H1 (cell line): Measurements from ENCODE around the gene PHTF2. TPM values are rescaled to one million over a fixed set of nuclear protein-coding genes. Genes with fewer than 3 reads are reported as not detected.
A peak's percentile ranks its signal among the peaks of the same experiment; 100 is the strongest.
"Not testable (repeated sequence)": the region's sequence is repeated elsewhere in the genome, so short reads cannot be mapped to it uniquely, and the experiment has no call there.

ENCODE experiments used
- CTCF ChIA-PET: fragments of 300-600 bp; sonication (Branson Sonifier 250); formaldehyde crosslinking; loops from one replicate; lab custom pipeline; 2021; ENCODE audit not compliant: partially characterized antibody; lab: Charles Lee
- POLR2A ChIA-PET: fragments of 300-600 bp; sonication (Branson Sonifier 250); formaldehyde crosslinking; loops from one replicate; lab custom pipeline; 2021; ENCODE audit warnings: inconsistent platforms; ENCODE audit not compliant: partially characterized antibody; lab: Charles Lee
- DNase-seq, 2 experiments: peaks; one replicate each; pipeline versions ENCODE4 v3.0.0 to v3.0.0-alpha.2; 2010 to 2022; ENCODE audit warnings: low spot score in 2 of 2, low read depth in 1 of 2, mixed read lengths in 1 of 2
- FAIRE-seq: peaks from 2 replicates; lab custom pipeline; 2011; peaks lifted over from hg19 to GRCh38; lab: Jason Lieb, UNC
- H2AFZ ChIP-seq: 2 replicates; pipeline ENCODE4 v1.8.1; 2012; ENCODE audit warnings: low read length, inconsistent platforms
- H2AK5ac ChIP-seq: 2 replicates; pipeline ENCODE4 v1.6.1; 2013; ENCODE audit warnings: low read depth, low read length
- H2BK120ac ChIP-seq: replicated peaks from 2 replicates; pipeline ENCODE3; 2013; ENCODE audit warnings: low read depth, low read length, inconsistent platforms
- H2BK12ac ChIP-seq: 2 replicates; pipeline ENCODE4 v1.6.1; 2013; ENCODE audit warnings: low read depth, low read length
- H2BK15ac ChIP-seq: 2 replicates; pipeline ENCODE4 v1.6.1; 2013; ENCODE audit warnings: low read length
- H2BK20ac ChIP-seq: 2 replicates; pipeline ENCODE4 v1.6.1; 2013; ENCODE audit warnings: low read length
- H2BK5ac ChIP-seq: 2 replicates; pipeline ENCODE4 v1.6.1; 2013; ENCODE audit warnings: low read depth, low read length
- H3K14ac ChIP-seq: 2 replicates; pipeline ENCODE4 v1.6.1; 2013; ENCODE audit warnings: inconsistent platforms; ENCODE audit not compliant: insufficient read length
- H3K18ac ChIP-seq: 2 replicates; pipeline ENCODE4 v1.6.1; 2013; ENCODE audit warnings: low read length; ENCODE audit errors: extremely low read depth
- H3K23ac ChIP-seq: 2 replicates; pipeline ENCODE4 v1.6.1; 2013; ENCODE audit warnings: inconsistent platforms; ENCODE audit not compliant: insufficient read length
- H3K23me2 ChIP-seq: 2 replicates; pipeline ENCODE4 v1.6.1; 2013; ENCODE audit warnings: low read depth, low read length
- H3K27ac ChIP-seq: 2 replicates; pipeline ENCODE4 v1.6.1; 2011; ENCODE audit warnings: low read depth, low read length, inconsistent platforms
- H3K27me3 ChIP-seq, 4 experiments: replicated peaks in 1 of 4; 1 replicate in 1 of 4; 2 replicates in 3 of 4; pipeline versions ENCODE4 v1.6.1 to v1.8.1; 2011 to 2013; ENCODE audit warnings: low read length in 3 of 4, mild to moderate bottlenecking in 3 of 4, inconsistent platforms in 2 of 4, mixed read lengths in 2 of 4, moderate library complexity in 1 of 4; ENCODE audit not compliant: control insufficient read depth in 3 of 4, insufficient read depth in 3 of 4; ENCODE audit errors: extremely low read depth in 1 of 4
- H3K36me3 ChIP-seq, 4 experiments: 2 replicates each; pipeline versions ENCODE4 v1.6.1 to v1.8.1; 2011 to 2013; ENCODE audit warnings: mild to moderate bottlenecking in 4 of 4, low read length in 3 of 4, moderate library complexity in 2 of 4, control low read depth in 1 of 4, inconsistent platforms in 1 of 4; ENCODE audit not compliant: insufficient read depth in 4 of 4, control insufficient read depth in 2 of 4
- H3K4ac ChIP-seq: replicated peaks from 2 replicates; pipeline ENCODE3; 2013; ENCODE audit warnings: low read length, low read depth, mixed read lengths, inconsistent platforms; ENCODE audit not compliant: insufficient read length
- H3K4me1 ChIP-seq, 4 experiments: replicated peaks in 1 of 4; 1 replicate in 1 of 4; 2 replicates in 3 of 4; pipeline versions ENCODE4 v1.6.1 to v1.8.1; 2011 to 2013; ENCODE audit warnings: low read length in 3 of 4, inconsistent platforms in 2 of 4, mixed read lengths in 1 of 4; ENCODE audit not compliant: insufficient read depth in 4 of 4, control insufficient read depth in 3 of 4
- H3K4me2 ChIP-seq, 2 experiments: 2 replicates each; pipeline versions ENCODE4 v1.6.1 to v1.8.1; 2011 to 2013; ENCODE audit warnings: low read depth in 2 of 2, low read length in 2 of 2, control low read depth in 1 of 2, inconsistent platforms in 1 of 2, mild to moderate bottlenecking in 1 of 2; ENCODE audit not compliant: insufficient read depth in 1 of 2
- H3K4me3 ChIP-seq, 4 experiments: fragments of 200-600, 300-600 bp in 1 of 4; sonication (generic), shearing (Covaris generic), sonication (Bioruptor Twin) in 1 of 4; 2 replicates each; pipeline versions ENCODE4 v1.5.1 to v1.8.1; 2011 to 2016; ENCODE audit warnings: low read length in 4 of 4, low read depth in 3 of 4, control low read depth in 2 of 4, inconsistent platforms in 2 of 4, mild to moderate bottlenecking in 2 of 4, mixed read lengths in 1 of 4, moderate library complexity in 1 of 4; ENCODE audit not compliant: insufficient read depth in 2 of 4; ENCODE audit errors: extremely low read depth in 1 of 4
- H3K56ac ChIP-seq: replicated peaks from 2 replicates; pipeline ENCODE3; 2013; ENCODE audit warnings: low read depth, mild to moderate bottlenecking, mixed read lengths, low read length, inconsistent platforms; ENCODE audit not compliant: insufficient read length
- H3K79me1 ChIP-seq: 2 replicates; pipeline ENCODE4 v1.6.1; 2013; ENCODE audit warnings: low read depth, low read length, control low read depth
- H3K79me2 ChIP-seq, 2 experiments: 2 replicates each; pipeline versions ENCODE4 v1.6.1 to v1.8.1; 2012 to 2013; ENCODE audit warnings: low read length in 2 of 2, mild to moderate bottlenecking in 2 of 2, inconsistent platforms in 1 of 2; ENCODE audit not compliant: insufficient read depth in 2 of 2, control insufficient read depth in 1 of 2
- H3K9ac ChIP-seq, 4 experiments: replicated peaks in 1 of 4; 1 replicate in 1 of 4; 2 replicates in 3 of 4; pipeline versions ENCODE4 v1.6.1 to v1.8.1; 2011 to 2013; ENCODE audit warnings: low read depth in 3 of 4, low read length in 3 of 4, control low read depth in 2 of 4, mild to moderate bottlenecking in 2 of 4, moderate library complexity in 2 of 4, inconsistent platforms in 1 of 4; ENCODE audit errors: extremely low read depth in 1 of 4
- H3K9me3 ChIP-seq, 2 experiments: 2 replicates each; pipeline versions ENCODE4 v1.6.1 to v1.8.1; 2012 to 2013; ENCODE audit warnings: mild to moderate bottlenecking in 2 of 2, moderate library complexity in 2 of 2, control low read depth in 1 of 2, inconsistent platforms in 1 of 2, low read depth in 1 of 2, low read length in 1 of 2, mixed read lengths in 1 of 2; ENCODE audit not compliant: insufficient read depth in 2 of 2
- H4K20me1 ChIP-seq, 2 experiments: replicated peaks in 1 of 2; 2 replicates each; pipeline versions ENCODE3 to v1.8.1; 2011 to 2013; ENCODE audit warnings: inconsistent platforms in 2 of 2, low read length in 2 of 2, mild to moderate bottlenecking in 1 of 2; ENCODE audit not compliant: insufficient read depth in 2 of 2, control insufficient read depth in 1 of 2
- H4K5ac ChIP-seq: 2 replicates; pipeline ENCODE4 v1.6.1; 2013; ENCODE audit warnings: low read length, low read depth, mixed read lengths, inconsistent platforms; ENCODE audit not compliant: insufficient read length
- H4K8ac ChIP-seq: 2 replicates; pipeline ENCODE4 v1.8.0; 2013; ENCODE audit warnings: mild to moderate bottlenecking, moderate library complexity, low read length, inconsistent platforms; ENCODE audit not compliant: insufficient read depth; ENCODE audit errors: extremely low read depth
- H4K91ac ChIP-seq: replicated peaks from 2 replicates; pipeline ENCODE3; 2013; ENCODE audit warnings: low read length, mixed read lengths, inconsistent platforms; ENCODE audit not compliant: insufficient read length
- NANOG ChIP-seq: IDR thresholded peaks from 2 replicates; pipeline ENCODE4 v1.6.1; 2011; ENCODE audit warnings: low read length, low read depth, mild to moderate bottlenecking, inconsistent platforms; ENCODE audit not compliant: insufficient read depth, poor library complexity, severe bottlenecking
- WGBS, 2 experiments: shearing (Covaris generic) in 1 of 2; methylation state at CpG; one replicate each; pipeline versions ENCODE4 v1.1.6 to v1.1.7; 2013 to 2015; ENCODE audit warnings: low lambda C conversion rate in 2 of 2, mixed read lengths in 2 of 2, inconsistent platforms in 1 of 2, low coverage in 1 of 2, missing lambda C conversion rate in 1 of 2; ENCODE audit not compliant: insufficient replicate concordance in 2 of 2, insufficient coverage in 1 of 2, insufficient read length in 1 of 2; ENCODE audit errors: extremely low coverage in 1 of 2, missing lambda C conversion rate in 1 of 2; 5-methylcytosine and 5-hydroxymethylcytosine counted together
- polyA plus RNA-seq, 7 experiments: library from polyadenylated mRNA; depleted of rRNA in 3 of 7; stranded (reverse) in 5 of 7; unstranded in 2 of 7; fragments of >200 nt in 5 of 7; fragments of 200-250 nt in 2 of 7; gene quantifications; 1 replicate in 5 of 7; 2 replicates in 1 of 7; 4 replicates in 1 of 7; pipeline versions ENCODE4 v1.2.1 to v1.2.3, GENCODE V29; 2011 to 2013; ENCODE audit warnings: missing spikeins in 2 of 7, mixed read lengths in 2 of 7
- total RNA-seq: library from RNA; stranded (reverse); fragmentation: NEBNext Ultra II Directional; extraction: Animal tissue kit (Norgen Biotek cat#: 25700); gene quantifications from 2 replicates; pipeline ENCODE4 v1.2.1, GENCODE V29; 2021

PHTF2 gene
- total and polyA plus RNA-seq, 2 of the 8 experiments (the other 6 are each of a cell fraction or from before 2014, with no cell fraction given): 9.0 to 25.4 TPM

DNA sequence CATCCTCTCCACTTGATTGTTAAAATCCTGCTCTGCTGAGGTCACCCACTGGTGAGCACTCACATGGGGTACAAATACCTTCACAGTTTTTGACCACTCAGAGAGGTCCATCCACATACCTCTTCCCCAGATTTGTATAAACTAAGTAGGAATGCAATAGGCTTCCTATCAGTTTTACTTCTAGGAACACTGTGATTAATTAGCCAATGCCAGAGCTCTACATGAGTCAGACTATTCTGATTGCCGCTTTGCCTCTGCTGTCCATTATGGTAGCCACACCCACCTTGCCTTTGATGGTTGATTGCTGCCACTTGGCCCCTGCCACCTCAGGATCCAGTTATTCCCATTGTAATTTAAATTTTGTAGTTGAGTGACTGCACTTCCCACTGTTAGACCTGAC lies 73.7 kb downstream of the PHTF2 start:
- H3K56ac ChIP-seq, H3K4ac ChIP-seq, DNase-seq, H2BK5ac ChIP-seq, H2BK12ac ChIP-seq, H3K79me2 ChIP-seq, H3K4me3 ChIP-seq, H4K8ac ChIP-seq, H3K27ac ChIP-seq, H3K14ac ChIP-seq, H2BK20ac ChIP-seq, H2AFZ ChIP-seq, H2BK15ac ChIP-seq, H3K4me1 ChIP-seq, H3K23me2 ChIP-seq, H3K4me2 ChIP-seq, POLR2A ChIA-PET, H3K9ac ChIP-seq, H3K27me3 ChIP-seq, H3K18ac ChIP-seq: not testable (repeated sequence)
- 88% methylated on average over 1 of the region's 1 CpG; no CpG with 5 or more reads in 1 of the 2 experiments for WGBS, 2 experiments
- TF ChIP-seq NANOG: peak; percentile 10
- TF ChIP-seq, all 59 proteins: peak for 1; not testable (repeated sequence) for 58
- not testable (repeated sequence) for H3K23ac ChIP-seq, H4K91ac ChIP-seq, H2AK5ac ChIP-seq, H2BK120ac ChIP-seq, H3K9me3 ChIP-seq, H3K79me1 ChIP-seq, H3K36me3 ChIP-seq, H4K5ac ChIP-seq, FAIRE-seq, H4K20me1 ChIP-seq
- CTCF ChIA-PET: interaction anchor here (0.6 to 1.2 kb wide), 4 partner anchors 15 to 106 kb away, joined by 3 read pairs; no protein-coding TSS in a partner anchor
